Activated CD8-positive, alpha-beta T cell treated with anti-CD3 and anti-CD28 coated beads for 36 hours (primary cell): ENCODE measurements around the gene TANC2. TPM values are rescaled to one million over a fixed set of nuclear protein-coding genes. Genes with fewer than 3 reads are reported as not detected.

Experiments
- ATAC-seq: fragments of 200-7000 bp; cut with Tn5 transposase; one replicate; pipeline ENCODE4 v1.10.0; 2021; ENCODE audit warnings: mild to moderate bottlenecking, moderate library complexity
- CTCF ChIA-PET: fragments of 350-600 bp; sonication (Branson Sonifier 250); formaldehyde crosslinking; loops from one replicate; lab custom pipeline; 2021; ENCODE audit warnings: antibody characterized with exemption; lab: Charles Lee
- POLR2A ChIA-PET: fragments of 350-600 bp; sonication (Branson Sonifier 250); formaldehyde crosslinking; loops from one replicate; lab custom pipeline; 2021; ENCODE audit warnings: antibody characterized with exemption; lab: Charles Lee
- DNase-seq: peaks from one replicate; pipeline ENCODE4 v3.0.0-alpha.2; 2020
- H3K27ac Mint-ChIP-seq: one replicate; pipeline ENCODE4 v1.8.0; 2021; ENCODE audit warnings: mild to moderate bottlenecking, mixed read lengths
- H3K27me3 Mint-ChIP-seq: one replicate; pipeline ENCODE4 v1.8.0; 2021; ENCODE audit warnings: mixed read lengths
- H3K36me3 Mint-ChIP-seq: one replicate; pipeline ENCODE4 v1.8.0; 2021; ENCODE audit warnings: low read depth, mixed read lengths
- H3K4me1 Mint-ChIP-seq: one replicate; pipeline ENCODE4 v1.8.0; 2021; ENCODE audit warnings: low read depth, mixed read lengths
- H3K4me3 Mint-ChIP-seq: one replicate; pipeline ENCODE4 v1.8.0; 2021; ENCODE audit warnings: mild to moderate bottlenecking, moderate library complexity, mixed read lengths
- H3K9me3 Mint-ChIP-seq: one replicate; pipeline ENCODE4 v1.8.0; 2021; ENCODE audit warnings: mixed read lengths
- intact Hi-C: fragments of 100-400 bp; cut with micrococcal nuclease; formaldehyde crosslinking; loops from one replicate; pipeline ENCODE4 v1.10.0; 2022
- total RNA-seq, 2 experiments: library from RNA; stranded (reverse); gene quantifications; one replicate each; pipeline ENCODE4 v1.2.3, GENCODE V29; 2021
- TF ChIP-seq, protein P1 (sequence below): fragments of 200-600 bp; IDR thresholded peaks from one replicate; pipeline ENCODE4 v1.8.0; 2022; ENCODE audit warnings: antibody characterized with exemption, mild to moderate bottlenecking

Gene TANC2
- total RNA-seq, 2 experiments from 2014 or later: 7.9 to 9.6 TPM

GRCh38 chr17:62995377-62995885 lies 29.4 kb downstream of the TANC2 start:
- DNase-seq: peak; percentile 60
- no peaks in the 10 kb centered on the region for H3K9me3 Mint-ChIP-seq
- H3K4me1 Mint-ChIP-seq: peaks cover 19% of the 10 kb centered on the region
- peaks cover 4% of the 10 kb centered on the region for H3K36me3 Mint-ChIP-seq
- POLR2A ChIA-PET: no interaction called here
- intact Hi-C loops: loop anchor here (10.0 kb wide), 1 partner anchor 409 kb away; no protein-coding TSS in a partner anchor
- ATAC-seq: peak; percentile 85
- no peaks in the 10 kb centered on the region for H3K27me3 Mint-ChIP-seq
- no peak overlapping the region for H3K27ac Mint-ChIP-seq
- CTCF ChIA-PET: interaction anchor here (0.7 to 2.1 kb wide), 16 partner anchors 9 to 430 kb away, joined by 3 to 32 read pairs (median 4); no protein-coding TSS in a partner anchor
- TF ChIP-seq, protein P1, sequence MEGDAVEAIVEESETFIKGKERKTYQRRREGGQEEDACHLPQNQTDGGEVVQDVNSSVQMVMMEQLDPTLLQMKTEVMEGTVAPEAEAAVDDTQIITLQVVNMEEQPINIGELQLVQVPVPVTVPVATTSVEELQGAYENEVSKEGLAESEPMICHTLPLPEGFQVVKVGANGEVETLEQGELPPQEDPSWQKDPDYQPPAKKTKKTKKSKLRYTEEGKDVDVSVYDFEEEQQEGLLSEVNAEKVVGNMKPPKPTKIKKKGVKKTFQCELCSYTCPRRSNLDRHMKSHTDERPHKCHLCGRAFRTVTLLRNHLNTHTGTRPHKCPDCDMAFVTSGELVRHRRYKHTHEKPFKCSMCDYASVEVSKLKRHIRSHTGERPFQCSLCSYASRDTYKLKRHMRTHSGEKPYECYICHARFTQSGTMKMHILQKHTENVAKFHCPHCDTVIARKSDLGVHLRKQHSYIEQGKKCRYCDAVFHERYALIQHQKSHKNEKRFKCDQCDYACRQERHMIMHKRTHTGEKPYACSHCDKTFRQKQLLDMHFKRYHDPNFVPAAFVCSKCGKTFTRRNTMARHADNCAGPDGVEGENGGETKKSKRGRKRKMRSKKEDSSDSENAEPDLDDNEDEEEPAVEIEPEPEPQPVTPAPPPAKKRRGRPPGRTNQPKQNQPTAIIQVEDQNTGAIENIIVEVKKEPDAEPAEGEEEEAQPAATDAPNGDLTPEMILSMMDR: peak; percentile 73
- no peak overlapping the region for H3K4me3 Mint-ChIP-seq

DNA sequence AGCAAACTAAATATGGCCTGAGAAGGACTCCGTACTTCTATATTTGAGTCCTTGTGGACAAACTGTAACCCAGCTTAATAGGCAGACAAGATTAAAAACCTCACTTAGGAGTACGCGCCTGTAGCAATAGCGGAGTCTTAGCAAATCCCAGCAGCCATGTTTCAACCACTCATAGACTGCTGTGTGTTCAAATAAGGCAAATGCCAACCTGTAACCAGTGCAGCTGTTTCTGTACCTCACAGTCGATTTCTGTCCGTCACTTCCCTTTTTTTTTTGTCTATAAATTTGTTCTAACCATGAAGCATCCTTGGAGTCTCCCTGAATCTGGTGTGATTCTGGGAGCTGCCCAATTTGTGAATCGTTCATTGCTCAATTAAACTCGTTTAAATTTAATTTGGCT lies 30.2 kb downstream of the TANC2 start:
- TF ChIP-seq, protein P1: no peak
- ChIA-PET CTCF (interaction anchor here (1.1 to 1.9 kb wide), 8 partner anchors 10 to 429 kb away, joined by 3 to 32 read pairs (median 6); no protein-coding TSS in a partner anchor), POLR2A (no interaction called here)
- H3K36me3 Mint-ChIP-seq: peaks cover 4% of the 10 kb centered on the region
- intact Hi-C loops: loop anchor here (10.0 kb wide), 1 partner anchor 409 kb away; no protein-coding TSS in a partner anchor
- DNase-seq: no peak
- no peaks in the 10 kb centered on the region for H3K27me3 Mint-ChIP-seq
- no peak overlapping the region for H3K27ac Mint-ChIP-seq
- H3K4me3 Mint-ChIP-seq: no peak overlapping the region
- no peak for ATAC-seq
- no peaks in the 10 kb centered on the region for H3K9me3 Mint-ChIP-seq
- H3K4me1 Mint-ChIP-seq: peaks cover 19% of the 10 kb centered on the region

- DNase-seq (no peak), ATAC-seq (no peak)
- ChIA-PET POLR2A (no interaction called here), CTCF (interaction anchor here (1.1 to 1.6 kb wide), 2 partner anchors 242 to 408 kb away, joined by 3 to 8 read pairs; no protein-coding TSS in a partner anchor)
- H3K36me3 Mint-ChIP-seq: peaks cover 4% of the 10 kb centered on the region
- H3K4me1 Mint-ChIP-seq: peaks cover 16% of the 10 kb centered on the region
- H3K27ac Mint-ChIP-seq: no peak overlapping the region
- no peak overlapping the region for H3K4me3 Mint-ChIP-seq
- H3K9me3 Mint-ChIP-seq: no peaks in the 10 kb centered on the region
- no peaks in the 10 kb centered on the region for H3K27me3 Mint-ChIP-seq
- TF ChIP-seq, protein P1: no peak
- intact Hi-C loops: loop anchor here (10.0 kb wide), 1 partner anchor 407 kb away; no protein-coding TSS in a partner anchor
Observed at GRCh38 chr17:62998166-62998565, 32.1 kb downstream of the TANC2 start.

- peaks cover 17% of the 10 kb centered on the region for H3K4me1 Mint-ChIP-seq
Observed at GRCh38 chr17:62998665-62999393, 32.8 kb downstream of the TANC2 start.

More at GRCh38 chr17:62998665-62999393, 32.8 kb downstream of the TANC2 start:
- DNase-seq (no peak), ATAC-seq (no peak)
- ChIA-PET POLR2A (no interaction called here), CTCF (interaction anchor here (0.9 to 1.6 kb wide), 3 partner anchors 13 to 408 kb away, joined by 3 to 8 read pairs (median 5); no protein-coding TSS in a partner anchor)
- H3K36me3 Mint-ChIP-seq: peaks cover 4% of the 10 kb centered on the region
- H3K27ac Mint-ChIP-seq: no peak overlapping the region
- H3K9me3 Mint-ChIP-seq: no peaks in the 10 kb centered on the region
- TF ChIP-seq, protein P1: no peak
- no peaks in the 10 kb centered on the region for H3K27me3 Mint-ChIP-seq
- H3K4me3 Mint-ChIP-seq: no peak overlapping the region
- intact Hi-C loops: loop anchor here (10.0 kb wide), 1 partner anchor 406 kb away; no protein-coding TSS in a partner anchor
